ENCODE results near the gene LAIR1.

GRCh38 chr19:54373781-54374631, 9.3 kb upstream of the LAIR1 start:
- TF ChIP-seq CTCF (IDR thresholded peaks at IDR 0.05) (no peak), FOSL2 (IDR thresholded peaks at IDR 0.05; ENCODE audit: borderline replicate concordance, low read depth) (no peak)
- TF ChIP-seq, protein P1, sequence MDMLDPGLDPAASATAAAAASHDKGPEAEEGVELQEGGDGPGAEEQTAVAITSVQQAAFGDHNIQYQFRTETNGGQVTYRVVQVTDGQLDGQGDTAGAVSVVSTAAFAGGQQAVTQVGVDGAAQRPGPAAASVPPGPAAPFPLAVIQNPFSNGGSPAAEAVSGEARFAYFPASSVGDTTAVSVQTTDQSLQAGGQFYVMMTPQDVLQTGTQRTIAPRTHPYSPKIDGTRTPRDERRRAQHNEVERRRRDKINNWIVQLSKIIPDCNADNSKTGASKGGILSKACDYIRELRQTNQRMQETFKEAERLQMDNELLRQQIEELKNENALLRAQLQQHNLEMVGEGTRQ (IDR thresholded peaks at IDR 0.05; ENCODE audit: borderline replicate concordance, low read depth, low read length): no peak
